ENCODE data around the gene CD200R1L.
"Not testable (repeated sequence)": the region's sequence is repeated elsewhere in the genome, so short reads cannot be mapped to it uniquely, and the experiment has no call there.

Gene CD200R1L

DNA sequence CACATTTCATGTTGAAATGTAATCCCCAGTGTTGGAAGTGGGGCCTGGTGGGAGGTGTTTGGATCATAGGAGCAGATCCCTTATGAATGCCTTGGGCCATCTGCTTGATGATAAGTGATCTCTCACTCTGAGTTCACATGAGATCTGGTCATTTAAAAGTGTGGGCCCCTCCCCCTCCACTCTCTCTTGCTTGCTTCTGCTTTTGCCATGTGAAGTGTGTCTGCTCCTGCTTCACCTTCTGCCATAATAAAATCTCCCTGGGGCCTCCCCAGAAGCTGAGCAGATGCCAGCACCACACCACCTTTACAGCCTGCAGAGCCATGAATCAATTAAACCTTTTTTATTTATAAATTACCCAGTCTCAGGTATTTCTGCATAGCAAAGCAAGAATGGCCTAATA lies 14.2 kb upstream of the CD200R1L start:
- Histone ChIP-seq H3K4me1 (ENCODE audit: control insufficient read depth in 1 of 2, insufficient read depth in 1 of 2, low read depth in 1 of 2, low read length in 1 of 2) (peaks cover 17 to 21% of the 10 kb centered on the region in 2 experiments), H3K9me3 (no peaks in the 10 kb centered on the region), H3K27me3 (no peaks in the 10 kb centered on the region), H3K36me3 (no peaks in the 10 kb centered on the region), H3K4me3 (ENCODE audit: low read depth in 1 of 2, low read length in 1 of 2) (no peak overlapping the region), H3K27ac (no peak overlapping the region)
- TF ChIP-seq, protein P1, sequence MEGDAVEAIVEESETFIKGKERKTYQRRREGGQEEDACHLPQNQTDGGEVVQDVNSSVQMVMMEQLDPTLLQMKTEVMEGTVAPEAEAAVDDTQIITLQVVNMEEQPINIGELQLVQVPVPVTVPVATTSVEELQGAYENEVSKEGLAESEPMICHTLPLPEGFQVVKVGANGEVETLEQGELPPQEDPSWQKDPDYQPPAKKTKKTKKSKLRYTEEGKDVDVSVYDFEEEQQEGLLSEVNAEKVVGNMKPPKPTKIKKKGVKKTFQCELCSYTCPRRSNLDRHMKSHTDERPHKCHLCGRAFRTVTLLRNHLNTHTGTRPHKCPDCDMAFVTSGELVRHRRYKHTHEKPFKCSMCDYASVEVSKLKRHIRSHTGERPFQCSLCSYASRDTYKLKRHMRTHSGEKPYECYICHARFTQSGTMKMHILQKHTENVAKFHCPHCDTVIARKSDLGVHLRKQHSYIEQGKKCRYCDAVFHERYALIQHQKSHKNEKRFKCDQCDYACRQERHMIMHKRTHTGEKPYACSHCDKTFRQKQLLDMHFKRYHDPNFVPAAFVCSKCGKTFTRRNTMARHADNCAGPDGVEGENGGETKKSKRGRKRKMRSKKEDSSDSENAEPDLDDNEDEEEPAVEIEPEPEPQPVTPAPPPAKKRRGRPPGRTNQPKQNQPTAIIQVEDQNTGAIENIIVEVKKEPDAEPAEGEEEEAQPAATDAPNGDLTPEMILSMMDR (IDR thresholded peaks at IDR 0.05): no peak

GRCh38 chr3:112858410-112859069 lies 11.9 kb upstream of the CD200R1L start:
- H3K27ac ChIP-seq: peak overlapping the region; percentile 71
- no peaks in the 10 kb centered on the region for H3K27me3 ChIP-seq
- H3K4me1 ChIP-seq (ENCODE audit: control insufficient read depth in 1 of 2, insufficient read depth in 1 of 2, low read depth in 1 of 2, low read length in 1 of 2): peaks cover 17 to 21% of the 10 kb centered on the region in 2 experiments
- no peaks in the 10 kb centered on the region for H3K36me3 ChIP-seq
- TF ChIP-seq, protein P1 (IDR thresholded peaks at IDR 0.05): no peak
- H3K9me3 ChIP-seq: no peaks in the 10 kb centered on the region
- H3K4me3 ChIP-seq (ENCODE audit: low read depth in 1 of 2, low read length in 1 of 2): peak overlapping the region; percentile 26 to 33

GRCh38 chr3:112857526-112857925 lies 10.9 kb upstream of the CD200R1L start:
- Histone ChIP-seq H3K4me1 (ENCODE audit: control insufficient read depth in 1 of 2, insufficient read depth in 1 of 2, low read depth in 1 of 2, low read length in 1 of 2) (peaks cover 17 to 21% of the 10 kb centered on the region in 2 experiments), H3K4me3 (ENCODE audit: low read depth in 1 of 2, low read length in 1 of 2) (peak overlapping the region in 1 of 2 experiments; percentile 33), H3K27me3 (no peaks in the 10 kb centered on the region), H3K27ac (peak overlapping the region; percentile 71), H3K9me3 (no peaks in the 10 kb centered on the region), H3K36me3 (no peaks in the 10 kb centered on the region)
- TF ChIP-seq, protein P1 (IDR thresholded peaks at IDR 0.05): no peak

DNA sequence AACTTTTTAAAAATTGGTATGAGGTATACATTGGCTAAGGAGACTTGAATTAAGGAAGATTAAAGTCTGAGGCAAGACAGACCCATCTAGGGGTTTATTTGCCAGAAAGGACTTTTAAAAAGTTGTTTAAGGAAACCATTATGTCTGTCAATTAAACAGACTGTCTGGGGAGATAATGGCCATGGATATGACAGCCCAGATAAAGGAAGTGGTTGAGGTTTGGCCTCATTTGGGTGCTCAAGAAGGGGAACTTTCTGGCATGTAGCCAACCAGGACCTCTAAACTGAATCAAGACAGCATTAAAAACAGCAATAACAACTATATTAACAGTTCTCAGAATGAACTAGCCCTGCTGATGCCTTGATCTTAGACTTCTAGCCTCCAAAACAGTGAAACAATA lies 9.9 kb upstream of the CD200R1L start:
- no peaks in the 10 kb centered on the region for H3K9me3 ChIP-seq
- H3K4me3 ChIP-seq (ENCODE audit: low read depth in 1 of 2, low read length in 1 of 2): no peak overlapping the region
- H3K27me3 ChIP-seq: no peaks in the 10 kb centered on the region
- TF ChIP-seq, protein P1 (IDR thresholded peaks at IDR 0.05): no peak
- peaks cover 17 to 21% of the 10 kb centered on the region in 2 experiments for H3K4me1 ChIP-seq (ENCODE audit: control insufficient read depth in 1 of 2, insufficient read depth in 1 of 2, low read depth in 1 of 2, low read length in 1 of 2)
- H3K36me3 ChIP-seq: no peaks in the 10 kb centered on the region
- H3K27ac ChIP-seq: no peak overlapping the region

- no peaks in the 10 kb centered on the region for H3K36me3 ChIP-seq
- H3K4me3 ChIP-seq (ENCODE audit: low read depth in 1 of 2, low read length in 1 of 2): no peak overlapping the region
- H3K9me3 ChIP-seq: no peaks in the 10 kb centered on the region
- TF ChIP-seq, protein P1 (IDR thresholded peaks at IDR 0.05): no peak
- H3K27me3 ChIP-seq: no peaks in the 10 kb centered on the region
- peaks cover 17 to 21% of the 10 kb centered on the region in 2 experiments for H3K4me1 ChIP-seq (ENCODE audit: control insufficient read depth in 1 of 2, insufficient read depth in 1 of 2, low read depth in 1 of 2, low read length in 1 of 2)
- H3K27ac ChIP-seq: no peak overlapping the region
These were observed 9.2 kb upstream of the CD200R1L start for GRCh38 chr3:112855883-112856282.

DNA sequence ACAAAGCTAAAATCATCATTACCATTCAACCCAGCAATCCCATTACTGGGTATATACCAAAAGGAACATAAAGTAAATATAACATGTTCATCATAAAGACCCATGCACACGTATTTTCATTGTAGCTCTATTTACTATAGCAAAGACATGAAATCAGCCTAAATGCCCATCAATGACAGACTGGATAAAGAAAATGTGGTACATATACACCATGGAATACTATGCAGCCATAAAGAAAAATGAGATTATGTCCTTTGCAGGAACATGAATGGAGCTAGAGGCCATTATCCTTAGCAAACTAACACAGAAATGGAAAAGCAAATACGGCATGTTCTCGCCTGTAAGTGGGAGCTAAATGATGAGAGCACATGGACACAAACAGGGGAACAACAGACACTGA lies 8.4 kb upstream of the CD200R1L start:
- not testable (repeated sequence) for H3K36me3 ChIP-seq; H3K27me3 ChIP-seq; H3K4me3 ChIP-seq (ENCODE audit: low read depth in 1 of 2, low read length in 1 of 2); H3K27ac ChIP-seq; H3K9me3 ChIP-seq
- H3K4me1 ChIP-seq (ENCODE audit: control insufficient read depth in 1 of 2, insufficient read depth in 1 of 2, low read depth in 1 of 2, low read length in 1 of 2): peaks cover 17 to 21% of the 10 kb centered on the region in 2 experiments

Measured in neutrophil (primary cell).